Endodermal cell (in vitro differentiated cells): ENCODE results near the gene ADM5. TPM values are rescaled to one million over a fixed set of nuclear protein-coding genes. Genes with fewer than 3 reads are reported as not detected.
A peak's percentile ranks its signal among the peaks of the same experiment; 100 is the strongest.

Experiments
- DNase-seq: peaks from one replicate; pipeline ENCODE4 v3.0.0-alpha.2; 2017
- H3K27ac ChIP-seq: 2 replicates; pipeline ENCODE4 v1.5.1; 2013; ENCODE audit warnings: mild to moderate bottlenecking, low read depth, low read length, moderate library complexity
- H3K27me3 ChIP-seq: 2 replicates; pipeline ENCODE4 v1.6.1; 2013; ENCODE audit warnings: mild to moderate bottlenecking, low read length, moderate library complexity; ENCODE audit not compliant: insufficient read depth, control insufficient read depth, poor library complexity, severe bottlenecking
- H3K36me3 ChIP-seq: 2 replicates; pipeline ENCODE4 v1.7.0; 2013; ENCODE audit warnings: mild to moderate bottlenecking, low read length, moderate library complexity; ENCODE audit not compliant: control insufficient read depth, insufficient read depth
- H3K4me1 ChIP-seq: one replicate; pipeline ENCODE4 v1.7.0; 2013; ENCODE audit warnings: low read length; ENCODE audit not compliant: control insufficient read depth, insufficient read depth
- H3K4me3 ChIP-seq: 2 replicates; pipeline ENCODE4 v1.5.1; 2013; ENCODE audit warnings: mild to moderate bottlenecking, low read length, moderate library complexity
- H3K9ac ChIP-seq: 2 replicates; pipeline ENCODE4 v1.6.1; 2013; ENCODE audit warnings: mild to moderate bottlenecking, low read length, moderate library complexity; ENCODE audit not compliant: poor library complexity, severe bottlenecking; ENCODE audit errors: extremely low read depth
- H3K9me3 ChIP-seq: 2 replicates; pipeline ENCODE4 v1.6.1; 2013; ENCODE audit warnings: mild to moderate bottlenecking, low read length, moderate library complexity; ENCODE audit not compliant: control insufficient read depth
- H3K27ac Mint-ChIP-seq: 2 replicates; pipeline ENCODE4 v1.8.0; 2020; ENCODE audit warnings: mixed read lengths
- H3K27me3 Mint-ChIP-seq: 2 replicates; pipeline ENCODE4 v1.8.0; 2021; ENCODE audit warnings: mild to moderate bottlenecking, mixed read lengths; ENCODE audit not compliant: insufficient read depth
- H3K36me3 Mint-ChIP-seq: 2 replicates; pipeline ENCODE4 v1.8.0; 2020; ENCODE audit warnings: low read depth, mixed read lengths
- H3K4me1 Mint-ChIP-seq: 2 replicates; pipeline ENCODE4 v1.8.0; 2020; ENCODE audit warnings: mixed read lengths
- H3K4me3 Mint-ChIP-seq: 2 replicates; pipeline ENCODE4 v1.8.0; 2020; ENCODE audit warnings: mild to moderate bottlenecking, moderate library complexity, mixed read lengths
- H3K9me3 Mint-ChIP-seq: 2 replicates; pipeline ENCODE4 v1.8.0; 2020; ENCODE audit warnings: mild to moderate bottlenecking, mixed read lengths
- WGBS, 2 experiments: methylation state at CpG; one replicate each; pipeline versions ENCODE4 v1.1.5 to v1.1.7; 2013; ENCODE audit warnings: missing lambda C conversion rate in 2 of 2, mixed read lengths in 1 of 2; ENCODE audit not compliant: insufficient coverage in 1 of 2, insufficient read length in 1 of 2; 5-methylcytosine and 5-hydroxymethylcytosine counted together
- total RNA-seq, 2 donors: library from RNA; stranded (reverse); fragmentation: NEBNext Ultra II Directional in 1 of 2; extraction: Animal tissue kit (Norgen Biotek cat#: 25700) in 1 of 2; gene quantifications; 2 replicates in 1 of 2; 3 replicates in 1 of 2; pipeline ENCODE4 v1.2.1, GENCODE V29; 2021
- TF ChIP-seq, protein P1 (sequence below): fragments of 200-600 bp; sonication (generic); conservative IDR thresholded peaks from 2 replicates; pipeline ENCODE4 v1.5.0; 2021; ENCODE audit warnings: antibody characterized with exemption, mild to moderate bottlenecking

Gene ADM5
- total RNA-seq, 2 donors from 2014 or later = 4.6 to 7.7 TPM

DNA sequence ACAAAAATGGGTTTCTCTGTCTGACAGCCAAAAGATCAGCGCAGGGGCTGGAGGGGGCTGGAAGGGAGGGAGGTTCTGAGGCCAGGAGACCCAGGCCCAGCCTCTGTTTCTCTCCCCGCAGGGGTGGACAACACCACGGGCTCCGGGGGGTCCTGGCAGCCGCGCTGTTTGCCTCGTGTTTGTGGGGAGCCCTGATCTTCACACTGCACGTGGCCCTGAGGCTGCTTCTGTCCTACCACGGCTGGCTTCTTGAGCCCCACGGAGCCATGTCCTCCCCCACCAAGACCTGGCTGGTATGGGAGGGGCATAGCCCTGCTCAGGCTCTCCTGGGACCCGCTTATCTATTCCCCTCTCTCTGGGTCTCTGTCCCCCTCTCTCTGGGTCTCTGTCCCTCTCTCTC, 11.2 kb downstream of the ADM5 start:
- no peak overlapping the region for H3K4me3 ChIP-seq
- no peaks in the 10 kb centered on the region for H3K4me1 ChIP-seq
- no peaks in the 10 kb centered on the region for H3K27me3 Mint-ChIP-seq
- no peak overlapping the region for H3K9ac ChIP-seq
- no peak overlapping the region for H3K27ac Mint-ChIP-seq
- DNase-seq = no peak
- peaks cover 6% of the 10 kb centered on the region for H3K36me3 Mint-ChIP-seq
- no peak overlapping the region for H3K27ac ChIP-seq
- H3K27me3 ChIP-seq = peaks cover 5% of the 10 kb centered on the region
- H3K36me3 ChIP-seq = no peaks in the 10 kb centered on the region
- 38 to 81% methylated on average over 3 to 11 of the region's 11 CpGs for WGBS, 2 experiments
- no peak overlapping the region for H3K4me3 Mint-ChIP-seq
- TF ChIP-seq, protein P1, sequence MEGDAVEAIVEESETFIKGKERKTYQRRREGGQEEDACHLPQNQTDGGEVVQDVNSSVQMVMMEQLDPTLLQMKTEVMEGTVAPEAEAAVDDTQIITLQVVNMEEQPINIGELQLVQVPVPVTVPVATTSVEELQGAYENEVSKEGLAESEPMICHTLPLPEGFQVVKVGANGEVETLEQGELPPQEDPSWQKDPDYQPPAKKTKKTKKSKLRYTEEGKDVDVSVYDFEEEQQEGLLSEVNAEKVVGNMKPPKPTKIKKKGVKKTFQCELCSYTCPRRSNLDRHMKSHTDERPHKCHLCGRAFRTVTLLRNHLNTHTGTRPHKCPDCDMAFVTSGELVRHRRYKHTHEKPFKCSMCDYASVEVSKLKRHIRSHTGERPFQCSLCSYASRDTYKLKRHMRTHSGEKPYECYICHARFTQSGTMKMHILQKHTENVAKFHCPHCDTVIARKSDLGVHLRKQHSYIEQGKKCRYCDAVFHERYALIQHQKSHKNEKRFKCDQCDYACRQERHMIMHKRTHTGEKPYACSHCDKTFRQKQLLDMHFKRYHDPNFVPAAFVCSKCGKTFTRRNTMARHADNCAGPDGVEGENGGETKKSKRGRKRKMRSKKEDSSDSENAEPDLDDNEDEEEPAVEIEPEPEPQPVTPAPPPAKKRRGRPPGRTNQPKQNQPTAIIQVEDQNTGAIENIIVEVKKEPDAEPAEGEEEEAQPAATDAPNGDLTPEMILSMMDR = no peak
- H3K9me3 ChIP-seq = no peaks in the 10 kb centered on the region
- no peaks in the 10 kb centered on the region for H3K4me1 Mint-ChIP-seq
- H3K9me3 Mint-ChIP-seq = no peaks in the 10 kb centered on the region

DNA sequence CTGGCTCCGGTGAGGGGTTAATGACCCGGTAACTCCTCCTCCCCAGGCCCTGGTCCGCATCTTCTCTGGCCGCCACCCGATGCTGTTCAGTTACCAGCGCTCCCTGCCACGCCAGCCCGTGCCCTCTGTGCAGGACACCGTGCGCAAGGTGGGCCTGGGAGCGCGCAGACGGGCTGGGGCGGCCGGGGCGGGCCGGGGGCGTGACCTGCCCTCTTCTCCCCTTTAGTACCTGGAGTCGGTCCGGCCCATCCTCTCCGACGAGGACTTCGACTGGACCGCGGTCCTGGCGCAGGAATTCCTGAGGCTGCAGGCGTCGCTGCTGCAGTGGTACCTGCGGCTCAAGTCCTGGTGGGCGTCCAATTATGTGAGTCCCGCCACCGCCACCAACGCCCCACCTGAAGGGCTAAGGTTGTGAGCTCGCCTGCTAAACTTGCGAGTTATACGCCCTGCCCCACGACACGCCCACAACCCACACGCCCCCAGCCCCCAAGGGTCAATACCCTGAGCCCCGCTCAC, 11.9 kb downstream of the ADM5 start:
- H3K27ac ChIP-seq = no peak overlapping the region
- Mint-ChIP-seq H3K9me3 (no peaks in the 10 kb centered on the region), H3K27ac (no peak overlapping the region), H3K4me1 (no peaks in the 10 kb centered on the region), H3K4me3 (no peak overlapping the region), H3K27me3 (no peaks in the 10 kb centered on the region), H3K36me3 (peaks cover 9% of the 10 kb centered on the region)
- H3K9me3 ChIP-seq = no peaks in the 10 kb centered on the region
- H3K4me1 ChIP-seq = no peaks in the 10 kb centered on the region
- TF ChIP-seq, protein P1 = no peak
- peak; percentile 75 for DNase-seq
- WGBS, 2 experiments = 35 to 55% methylated on average over 26 to 39 of the region's 40 CpGs
- H3K36me3 ChIP-seq = no peaks in the 10 kb centered on the region
- no peak overlapping the region for H3K4me3 ChIP-seq
- H3K9ac ChIP-seq = no peak overlapping the region
- H3K27me3 ChIP-seq = peaks cover 5% of the 10 kb centered on the region

DNA sequence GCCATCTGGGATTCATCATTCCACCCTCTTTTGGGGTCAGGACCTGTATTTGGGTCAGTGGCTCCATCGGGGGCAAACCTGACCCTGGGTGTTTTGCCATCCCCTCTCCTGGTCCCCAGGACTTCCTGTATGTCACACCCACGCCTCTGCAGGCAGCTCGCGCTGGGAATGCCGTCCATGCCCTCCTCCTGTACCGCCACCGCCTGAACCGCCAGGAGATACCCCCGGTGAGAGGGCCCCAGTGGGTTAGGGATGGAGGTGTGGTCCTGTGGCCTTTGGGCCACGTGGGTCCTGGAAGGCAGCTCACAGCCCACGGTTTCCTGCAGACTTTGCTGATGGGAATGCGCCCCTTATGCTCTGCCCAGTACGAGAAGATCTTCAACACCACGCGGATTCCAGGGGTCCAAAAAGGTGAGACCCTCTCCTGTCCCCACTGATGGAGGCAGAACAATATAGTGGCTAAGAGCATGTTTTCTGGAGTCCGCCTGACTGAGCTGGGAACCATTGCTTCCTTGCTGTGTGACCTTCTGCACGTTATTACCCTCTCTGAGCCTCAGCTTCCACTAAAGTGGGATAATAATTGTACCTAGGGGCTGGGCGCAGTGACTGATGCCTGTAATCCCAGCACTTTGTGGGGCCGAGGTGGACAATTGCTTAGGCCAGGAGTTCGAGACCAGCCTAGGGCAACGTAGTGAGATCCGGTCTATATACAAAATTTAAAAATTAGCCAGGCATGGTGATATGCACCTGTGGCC, 15.7 kb downstream of the ADM5 start:
- Histone ChIP-seq H3K27me3 (peaks cover 5% of the 10 kb centered on the region), H3K4me1 (no peaks in the 10 kb centered on the region), H3K36me3 (no peaks in the 10 kb centered on the region), H3K4me3 (no peak overlapping the region), H3K9ac (no peak overlapping the region), H3K9me3 (no peaks in the 10 kb centered on the region), H3K27ac (no peak overlapping the region)
- H3K27ac Mint-ChIP-seq = no peak overlapping the region
- H3K4me1 Mint-ChIP-seq = no peaks in the 10 kb centered on the region
- H3K9me3 Mint-ChIP-seq = no peaks in the 10 kb centered on the region
- no peak for DNase-seq
- WGBS, 2 experiments = 92 to 95% methylated on average over 17 to 22 of the region's 22 CpGs
- H3K4me3 Mint-ChIP-seq = no peak overlapping the region
- no peaks in the 10 kb centered on the region for H3K27me3 Mint-ChIP-seq
- peaks cover 10% of the 10 kb centered on the region for H3K36me3 Mint-ChIP-seq
- TF ChIP-seq, protein P1 = no peak
